ENCODE measurements around the gene MLLT3.

MLLT3 gene

DNA sequence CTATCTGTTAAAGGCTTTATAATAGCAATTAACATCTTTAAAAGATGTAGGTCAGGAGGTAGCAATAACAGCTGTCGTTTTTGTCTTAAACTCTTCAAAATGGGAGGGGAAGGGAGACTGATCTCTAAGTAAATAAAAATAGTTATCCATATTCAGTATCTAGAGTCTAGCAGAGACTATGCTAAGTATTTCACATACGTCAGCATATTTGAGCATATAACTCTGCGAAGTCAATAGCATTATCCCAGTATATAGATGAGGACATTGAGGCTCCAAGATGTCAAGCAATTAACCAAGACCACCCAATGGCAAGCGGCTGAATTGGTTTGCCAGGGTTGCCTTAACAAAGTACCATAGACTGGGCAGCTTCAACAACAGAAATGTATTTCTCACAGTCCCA is 316.8 kb downstream of the MLLT3 start:
- Histone ChIP-seq H3K36me3 (ENCODE audit: insufficient read depth, low read length) (no peaks in the 10 kb centered on the region), H3F3A (ENCODE audit: low read depth) (no peaks in the 10 kb centered on the region), H3K79me2 (ENCODE audit: insufficient read depth, low read length) (no peaks in the 10 kb centered on the region), H3K9me3 (ENCODE audit: insufficient read depth, low read depth, low read length) (no peaks in the 10 kb centered on the region), H3K9me2 (replicated peaks; ENCODE audit: low read depth, low read length) (no peaks in the 10 kb centered on the region), H2AFZ (ENCODE audit: low read length) (no peak overlapping the region), H3K9ac (ENCODE audit: low read depth, low read length, poor library complexity, severe bottlenecking) (no peak overlapping the region), H3K4me2 (ENCODE audit: low read depth, low read length, poor library complexity, severe bottlenecking) (no peak overlapping the region), H4K20me1 (ENCODE audit: insufficient read depth, low read length, poor library complexity, severe bottlenecking) (no peaks in the 10 kb centered on the region), H3K4me1 (ENCODE audit: insufficient read depth, low read length, poor library complexity, severe bottlenecking) (no peaks in the 10 kb centered on the region), H3K27me3 (ENCODE audit: insufficient read depth, low read length, poor library complexity, severe bottlenecking) (no peaks in the 10 kb centered on the region), H3K4me3 (ENCODE audit: low read length, poor library complexity, severe bottlenecking) (no peak overlapping the region)
- TF ChIP-seq, protein P1, sequence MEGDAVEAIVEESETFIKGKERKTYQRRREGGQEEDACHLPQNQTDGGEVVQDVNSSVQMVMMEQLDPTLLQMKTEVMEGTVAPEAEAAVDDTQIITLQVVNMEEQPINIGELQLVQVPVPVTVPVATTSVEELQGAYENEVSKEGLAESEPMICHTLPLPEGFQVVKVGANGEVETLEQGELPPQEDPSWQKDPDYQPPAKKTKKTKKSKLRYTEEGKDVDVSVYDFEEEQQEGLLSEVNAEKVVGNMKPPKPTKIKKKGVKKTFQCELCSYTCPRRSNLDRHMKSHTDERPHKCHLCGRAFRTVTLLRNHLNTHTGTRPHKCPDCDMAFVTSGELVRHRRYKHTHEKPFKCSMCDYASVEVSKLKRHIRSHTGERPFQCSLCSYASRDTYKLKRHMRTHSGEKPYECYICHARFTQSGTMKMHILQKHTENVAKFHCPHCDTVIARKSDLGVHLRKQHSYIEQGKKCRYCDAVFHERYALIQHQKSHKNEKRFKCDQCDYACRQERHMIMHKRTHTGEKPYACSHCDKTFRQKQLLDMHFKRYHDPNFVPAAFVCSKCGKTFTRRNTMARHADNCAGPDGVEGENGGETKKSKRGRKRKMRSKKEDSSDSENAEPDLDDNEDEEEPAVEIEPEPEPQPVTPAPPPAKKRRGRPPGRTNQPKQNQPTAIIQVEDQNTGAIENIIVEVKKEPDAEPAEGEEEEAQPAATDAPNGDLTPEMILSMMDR (conservative IDR thresholded peaks at IDR 0.05; ENCODE audit: low read length): no peak
- TF ChIP-seq EZH2phosphoT487 (IDR thresholded peaks at IDR 0.05; ENCODE audit: borderline replicate concordance): no peak

DNA sequence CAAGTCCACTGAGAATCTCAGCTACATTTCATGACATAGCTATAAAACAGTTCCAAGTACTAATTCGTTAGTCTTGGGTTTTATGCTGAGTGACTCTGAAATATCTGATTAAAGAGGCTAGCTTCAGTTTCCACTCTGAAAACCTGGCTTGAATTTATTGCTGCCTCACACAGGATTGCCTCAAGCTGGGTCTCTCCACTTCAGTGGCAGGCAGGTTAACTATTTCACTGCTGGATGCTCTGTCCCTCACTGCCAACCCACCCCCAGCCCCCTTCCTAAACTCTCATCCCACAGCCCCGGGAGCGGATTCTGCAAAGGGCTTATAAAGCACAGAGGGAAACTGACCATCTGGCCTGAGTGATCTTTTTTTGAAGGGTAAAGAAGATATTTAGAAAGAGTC is 318.3 kb downstream of the MLLT3 start:
- H2AFZ ChIP-seq (ENCODE audit: low read length): no peak overlapping the region
- no peak overlapping the region for H3K9ac ChIP-seq (ENCODE audit: low read depth, low read length, poor library complexity, severe bottlenecking)
- H3K4me1 ChIP-seq (ENCODE audit: insufficient read depth, low read length, poor library complexity, severe bottlenecking): no peaks in the 10 kb centered on the region
- H3K36me3 ChIP-seq (ENCODE audit: insufficient read depth, low read length): no peaks in the 10 kb centered on the region
- no peak overlapping the region for H3K4me2 ChIP-seq (ENCODE audit: low read depth, low read length, poor library complexity, severe bottlenecking)
- H3K9me2 ChIP-seq (replicated peaks; ENCODE audit: low read depth, low read length): no peaks in the 10 kb centered on the region
- no peak overlapping the region for H3K4me3 ChIP-seq (ENCODE audit: low read length, poor library complexity, severe bottlenecking)
- no peaks in the 10 kb centered on the region for H3F3A ChIP-seq (ENCODE audit: low read depth)
- H3K9me3 ChIP-seq (ENCODE audit: insufficient read depth, low read depth, low read length): no peaks in the 10 kb centered on the region
- no peaks in the 10 kb centered on the region for H3K27me3 ChIP-seq (ENCODE audit: insufficient read depth, low read length, poor library complexity, severe bottlenecking)
- TF ChIP-seq EZH2phosphoT487 (IDR thresholded peaks at IDR 0.05; ENCODE audit: borderline replicate concordance): no peak
- TF ChIP-seq, protein P1 (conservative IDR thresholded peaks at IDR 0.05; ENCODE audit: low read length): no peak
- no peaks in the 10 kb centered on the region for H4K20me1 ChIP-seq (ENCODE audit: insufficient read depth, low read length, poor library complexity, severe bottlenecking)
- no peaks in the 10 kb centered on the region for H3K79me2 ChIP-seq (ENCODE audit: insufficient read depth, low read length)

DNA sequence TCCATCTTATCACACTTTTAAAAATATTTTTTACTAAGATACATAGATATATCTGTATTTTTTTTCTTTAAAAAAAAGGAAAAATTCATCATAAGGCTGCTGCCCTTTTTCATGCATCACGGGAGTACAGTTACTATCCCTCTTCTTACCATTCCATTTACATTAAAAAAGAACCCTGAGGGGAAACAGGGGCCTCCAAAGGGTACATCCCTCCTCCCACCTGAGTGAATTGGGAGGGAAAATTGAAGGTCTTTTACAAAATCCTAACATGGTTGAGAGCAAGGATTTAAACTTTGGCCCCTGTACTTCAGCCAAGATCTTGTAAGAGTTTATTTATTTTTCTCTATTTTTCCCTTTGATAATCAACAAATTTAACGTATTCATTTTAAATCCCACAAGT is 319.2 kb downstream of the MLLT3 start:
- no peaks in the 10 kb centered on the region for H3K36me3 ChIP-seq (ENCODE audit: insufficient read depth, low read length)
- no peaks in the 10 kb centered on the region for H3K4me1 ChIP-seq (ENCODE audit: insufficient read depth, low read length, poor library complexity, severe bottlenecking)
- no peak overlapping the region for H3K9ac ChIP-seq (ENCODE audit: low read depth, low read length, poor library complexity, severe bottlenecking)

More for the DNA sequence above, 319.2 kb downstream of the MLLT3 start:
- H4K20me1 ChIP-seq (ENCODE audit: insufficient read depth, low read length, poor library complexity, severe bottlenecking): no peaks in the 10 kb centered on the region
- no peak overlapping the region for H3K4me3 ChIP-seq (ENCODE audit: low read length, poor library complexity, severe bottlenecking)
- H3K9me3 ChIP-seq (ENCODE audit: insufficient read depth, low read depth, low read length): no peaks in the 10 kb centered on the region
- H3K4me2 ChIP-seq (ENCODE audit: low read depth, low read length, poor library complexity, severe bottlenecking): no peak overlapping the region
- H2AFZ ChIP-seq (ENCODE audit: low read length): no peak overlapping the region
- no peaks in the 10 kb centered on the region for H3F3A ChIP-seq (ENCODE audit: low read depth)
- H3K27me3 ChIP-seq (ENCODE audit: insufficient read depth, low read length, poor library complexity, severe bottlenecking): no peaks in the 10 kb centered on the region
- no peak for TF ChIP-seq EZH2phosphoT487 (IDR thresholded peaks at IDR 0.05; ENCODE audit: borderline replicate concordance)
- TF ChIP-seq, protein P1 (conservative IDR thresholded peaks at IDR 0.05; ENCODE audit: low read length): no peak
- no peaks in the 10 kb centered on the region for H3K79me2 ChIP-seq (ENCODE audit: insufficient read depth, low read length)
- H3K9me2 ChIP-seq (replicated peaks; ENCODE audit: low read depth, low read length): no peaks in the 10 kb centered on the region

Measured in Loucy (cell line).